Lower leg skin (tissue), 3 donors: Measurements from ENCODE around the gene BCL2L11.

Source experiments
- POLR2A ChIP-seq, 2 donors: fragments of 450-650 bp; IDR thresholded peaks; one replicate each; pipeline ENCODE4 v1.6.1; 2016 to 2017; ENCODE audit warnings: antibody characterized with exemption in 2 of 2, mild to moderate bottlenecking in 1 of 2, moderate library complexity in 1 of 2
- TF ChIP-seq, protein P1 (sequence below), 3 donors: fragments of 450-650 bp; IDR thresholded peaks; one replicate each; pipeline ENCODE4 v1.5.1; 2016; ENCODE audit warnings: antibody characterized with exemption in 3 of 3, mild to moderate bottlenecking in 3 of 3, moderate library complexity in 2 of 3

DNA sequence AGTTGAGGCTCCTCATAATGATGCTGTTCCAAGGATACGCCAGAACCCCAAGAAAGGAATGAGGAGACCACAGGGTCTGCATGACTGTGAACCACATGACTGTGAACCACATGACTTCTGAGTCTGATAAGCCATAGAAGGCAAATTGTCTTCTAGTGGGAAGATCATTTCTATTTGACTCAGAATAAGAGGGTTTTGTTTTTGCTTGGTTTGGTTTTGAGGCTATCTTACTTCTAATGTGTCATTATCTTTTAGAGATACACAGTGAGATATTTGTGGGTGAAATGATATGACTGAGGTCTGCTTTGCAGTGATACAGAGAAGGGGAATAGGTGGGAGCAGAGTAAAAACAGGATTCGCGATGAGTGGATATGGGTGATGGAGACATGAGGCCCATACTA, 28.9 kb upstream of the BCL2L11 start:
- no peak for TF ChIP-seq POLR2A (IDR thresholded peaks at IDR 0.05)
- TF ChIP-seq, protein P1, sequence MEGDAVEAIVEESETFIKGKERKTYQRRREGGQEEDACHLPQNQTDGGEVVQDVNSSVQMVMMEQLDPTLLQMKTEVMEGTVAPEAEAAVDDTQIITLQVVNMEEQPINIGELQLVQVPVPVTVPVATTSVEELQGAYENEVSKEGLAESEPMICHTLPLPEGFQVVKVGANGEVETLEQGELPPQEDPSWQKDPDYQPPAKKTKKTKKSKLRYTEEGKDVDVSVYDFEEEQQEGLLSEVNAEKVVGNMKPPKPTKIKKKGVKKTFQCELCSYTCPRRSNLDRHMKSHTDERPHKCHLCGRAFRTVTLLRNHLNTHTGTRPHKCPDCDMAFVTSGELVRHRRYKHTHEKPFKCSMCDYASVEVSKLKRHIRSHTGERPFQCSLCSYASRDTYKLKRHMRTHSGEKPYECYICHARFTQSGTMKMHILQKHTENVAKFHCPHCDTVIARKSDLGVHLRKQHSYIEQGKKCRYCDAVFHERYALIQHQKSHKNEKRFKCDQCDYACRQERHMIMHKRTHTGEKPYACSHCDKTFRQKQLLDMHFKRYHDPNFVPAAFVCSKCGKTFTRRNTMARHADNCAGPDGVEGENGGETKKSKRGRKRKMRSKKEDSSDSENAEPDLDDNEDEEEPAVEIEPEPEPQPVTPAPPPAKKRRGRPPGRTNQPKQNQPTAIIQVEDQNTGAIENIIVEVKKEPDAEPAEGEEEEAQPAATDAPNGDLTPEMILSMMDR (IDR thresholded peaks at IDR 0.05), result no peak
